ENCODE results near the gene GPR17. TPM values are rescaled to one million over a fixed set of nuclear protein-coding genes. Genes with fewer than 3 reads are reported as not detected.
A peak's percentile ranks its signal among the peaks of the same experiment; 100 is the strongest.

Gene GPR17
- total RNA-seq, 4 donors from 2014 or later = not detected

GRCh38 chr2:127626175-127626574 is 19.8 kb upstream of the GPR17 start:
- H3K36me3 ChIP-seq = peaks cover 0 to 75% (median 0%) of the 10 kb centered on the region in 3 donors
- no peak for TF ChIP-seq CTCF (IDR thresholded peaks at IDR 0.05)
- TF ChIP-seq POLR2A (IDR thresholded peaks at IDR 0.05) = no peak

GRCh38 chr2:127626917-127627739 is 18.8 kb upstream of the GPR17 start:
- no peak overlapping the region for H3K27ac ChIP-seq
- peaks cover 0 to 75% (median 0%) of the 10 kb centered on the region in 3 donors for H3K36me3 ChIP-seq
- no peak for TF ChIP-seq POLR2A (IDR thresholded peaks at IDR 0.05)
- TF ChIP-seq CTCF (IDR thresholded peaks at IDR 0.05) = no peak
- H3K4me1 ChIP-seq = peaks cover 0 to 19% (median 6%) of the 10 kb centered on the region in 4 donors
- H3K27me3 ChIP-seq = no peaks in the 10 kb centered on the region
- DNase-seq = no peak
- H3K9me3 ChIP-seq = no peaks in the 10 kb centered on the region
- H3K4me3 ChIP-seq = no peak overlapping the region

More at GRCh38 chr2:127626175-127626574, 19.8 kb upstream of the GPR17 start:
- Histone ChIP-seq H3K9me3 (no peaks in the 10 kb centered on the region), H3K4me3 (no peak overlapping the region), H3K27ac (no peak overlapping the region), H3K27me3 (no peaks in the 10 kb centered on the region), H3K4me1 (peaks cover 0 to 13% (median 4%) of the 10 kb centered on the region in 4 donors)
- DNase-seq = peak in 1 of 3 donors; percentile 45

- no peak overlapping the region for H3K27ac ChIP-seq
- no peaks in the 10 kb centered on the region for H3K27me3 ChIP-seq
- no peak for DNase-seq
- peaks cover 0 to 28% (median 10%) of the 10 kb centered on the region in 4 donors for H3K4me1 ChIP-seq
- no peak for TF ChIP-seq CTCF (IDR thresholded peaks at IDR 0.05)
- TF ChIP-seq POLR2A (IDR thresholded peaks at IDR 0.05) = no peak
- H3K9me3 ChIP-seq = no peaks in the 10 kb centered on the region
- peaks cover 0 to 75% (median 0%) of the 10 kb centered on the region in 3 donors for H3K36me3 ChIP-seq
- no peak overlapping the region for H3K4me3 ChIP-seq
Measured at GRCh38 chr2:127627740-127628571, 18.0 kb upstream of the GPR17 start.

GRCh38 chr2:127628767-127629614 is 17.0 kb upstream of the GPR17 start:
- no peaks in the 10 kb centered on the region for H3K9me3 ChIP-seq
- H3K27me3 ChIP-seq = no peaks in the 10 kb centered on the region
- DNase-seq = no peak
- no peak overlapping the region for H3K4me3 ChIP-seq
- H3K36me3 ChIP-seq = peaks cover 0 to 75% (median 0%) of the 10 kb centered on the region in 3 donors
- TF ChIP-seq POLR2A (IDR thresholded peaks at IDR 0.05) (no peak), CTCF (IDR thresholded peaks at IDR 0.05) (no peak)
- no peak overlapping the region for H3K27ac ChIP-seq
- peaks cover 0 to 38% (median 14%) of the 10 kb centered on the region in 4 donors for H3K4me1 ChIP-seq

- Histone ChIP-seq H3K4me1 (peaks cover 0 to 44% (median 16%) of the 10 kb centered on the region in 4 donors), H3K9me3 (no peaks in the 10 kb centered on the region), H3K27ac (peak overlapping the region in 1 of 4 donors; percentile 83), H3K36me3 (peaks cover 0 to 73% (median 0%) of the 10 kb centered on the region in 3 donors), H3K4me3 (no peak overlapping the region), H3K27me3 (no peaks in the 10 kb centered on the region)
- no peak for DNase-seq
- TF ChIP-seq POLR2A (IDR thresholded peaks at IDR 0.05) = no peak
- TF ChIP-seq CTCF (IDR thresholded peaks at IDR 0.05) = no peak
Measured at GRCh38 chr2:127629637-127630036, 16.3 kb upstream of the GPR17 start.
